ENCODE data around the gene TBX15.
"Not testable (repeated sequence)": the region's sequence is repeated elsewhere in the genome, so short reads cannot be mapped to it uniquely, and the experiment has no call there.

Gene TBX15

GRCh38 chr1:118960026-118960561 lies 28.0 kb downstream of the TBX15 start:
- Histone ChIP-seq H3K36me3 (ENCODE audit: control insufficient read depth, insufficient read depth, low read length) (no peaks in the 10 kb centered on the region), H3K4me1 (ENCODE audit: control insufficient read depth, insufficient read depth, low read length) (peaks cover 24% of the 10 kb centered on the region), H3K9me3 (ENCODE audit: control insufficient read depth, low read length) (no peaks in the 10 kb centered on the region), H3K4me3 (ENCODE audit: low read length) (no peak overlapping the region), H3K9ac (ENCODE audit: low read length) (no peak overlapping the region), H3K27me3 (ENCODE audit: control insufficient read depth, insufficient read depth, low read length) (no peaks in the 10 kb centered on the region)

GRCh38 chr1:118958937-118959631 lies 29.1 kb downstream of the TBX15 start:
- Histone ChIP-seq H3K36me3 (ENCODE audit: control insufficient read depth, insufficient read depth, low read length) (no peaks in the 10 kb centered on the region), H3K27me3 (ENCODE audit: control insufficient read depth, insufficient read depth, low read length) (no peaks in the 10 kb centered on the region), H3K4me3 (ENCODE audit: low read length) (no peak overlapping the region), H3K4me1 (ENCODE audit: control insufficient read depth, insufficient read depth, low read length) (peaks cover 24% of the 10 kb centered on the region), H3K9me3 (ENCODE audit: control insufficient read depth, low read length) (no peaks in the 10 kb centered on the region), H3K9ac (ENCODE audit: low read length) (no peak overlapping the region)

- no peaks in the 10 kb centered on the region for H3K9me3 ChIP-seq (ENCODE audit: control insufficient read depth, low read length)
- no peaks in the 10 kb centered on the region for H3K36me3 ChIP-seq (ENCODE audit: control insufficient read depth, insufficient read depth, low read length)
- H3K27me3 ChIP-seq (ENCODE audit: control insufficient read depth, insufficient read depth, low read length): no peaks in the 10 kb centered on the region
- peaks cover 24% of the 10 kb centered on the region for H3K4me1 ChIP-seq (ENCODE audit: control insufficient read depth, insufficient read depth, low read length)
- H3K4me3 ChIP-seq (ENCODE audit: low read length): no peak overlapping the region
- no peak overlapping the region for H3K9ac ChIP-seq (ENCODE audit: low read length)
These were observed 30.0 kb downstream of the TBX15 start for GRCh38 chr1:118958140-118958539.

GRCh38 chr1:118957579-118957978 lies 30.6 kb downstream of the TBX15 start:
- H3K27me3 ChIP-seq (ENCODE audit: control insufficient read depth, insufficient read depth, low read length): not testable (repeated sequence)

GRCh38 chr1:118954301-118954905 lies 33.7 kb downstream of the TBX15 start:
- Histone ChIP-seq H3K9me3 (ENCODE audit: control insufficient read depth, low read length) (no peaks in the 10 kb centered on the region), H3K36me3 (ENCODE audit: control insufficient read depth, insufficient read depth, low read length) (no peaks in the 10 kb centered on the region), H3K4me1 (ENCODE audit: control insufficient read depth, insufficient read depth, low read length) (peaks cover 10% of the 10 kb centered on the region), H3K9ac (ENCODE audit: low read length) (no peak overlapping the region), H3K27me3 (ENCODE audit: control insufficient read depth, insufficient read depth, low read length) (no peaks in the 10 kb centered on the region), H3K4me3 (ENCODE audit: low read length) (no peak overlapping the region)

More at GRCh38 chr1:118957579-118957978, 30.6 kb downstream of the TBX15 start:
- peaks cover 24% of the 10 kb centered on the region for H3K4me1 ChIP-seq (ENCODE audit: control insufficient read depth, insufficient read depth, low read length)
- not testable (repeated sequence) for H3K9ac ChIP-seq (ENCODE audit: low read length); H3K9me3 ChIP-seq (ENCODE audit: control insufficient read depth, low read length); H3K36me3 ChIP-seq (ENCODE audit: control insufficient read depth, insufficient read depth, low read length); H3K4me3 ChIP-seq (ENCODE audit: low read length)

GRCh38 chr1:118951270-118951936 lies 36.7 kb downstream of the TBX15 start:
- Histone ChIP-seq H3K9ac (ENCODE audit: low read length) (no peak overlapping the region), H3K9me3 (ENCODE audit: control insufficient read depth, low read length) (no peaks in the 10 kb centered on the region), H3K4me1 (ENCODE audit: control insufficient read depth, insufficient read depth, low read length) (no peaks in the 10 kb centered on the region), H3K27me3 (ENCODE audit: control insufficient read depth, insufficient read depth, low read length) (no peaks in the 10 kb centered on the region), H3K36me3 (ENCODE audit: control insufficient read depth, insufficient read depth, low read length) (no peaks in the 10 kb centered on the region), H3K4me3 (ENCODE audit: low read length) (no peak overlapping the region)

- no peak overlapping the region for H3K4me3 ChIP-seq (ENCODE audit: low read length)
- H3K27me3 ChIP-seq (ENCODE audit: control insufficient read depth, insufficient read depth, low read length): no peaks in the 10 kb centered on the region
- no peaks in the 10 kb centered on the region for H3K4me1 ChIP-seq (ENCODE audit: control insufficient read depth, insufficient read depth, low read length)
- H3K36me3 ChIP-seq (ENCODE audit: control insufficient read depth, insufficient read depth, low read length): no peaks in the 10 kb centered on the region
- H3K9me3 ChIP-seq (ENCODE audit: control insufficient read depth, low read length): no peaks in the 10 kb centered on the region
- no peak overlapping the region for H3K9ac ChIP-seq (ENCODE audit: low read length)
These were observed 38.8 kb downstream of the TBX15 start for GRCh38 chr1:118949315-118949714.

GRCh38 chr1:118948846-118949245 lies 39.3 kb downstream of the TBX15 start:
- Histone ChIP-seq H3K4me3 (ENCODE audit: low read length) (no peak overlapping the region), H3K27me3 (ENCODE audit: control insufficient read depth, insufficient read depth, low read length) (no peaks in the 10 kb centered on the region), H3K4me1 (ENCODE audit: control insufficient read depth, insufficient read depth, low read length) (no peaks in the 10 kb centered on the region), H3K9me3 (ENCODE audit: control insufficient read depth, low read length) (no peaks in the 10 kb centered on the region), H3K9ac (ENCODE audit: low read length) (no peak overlapping the region), H3K36me3 (ENCODE audit: control insufficient read depth, insufficient read depth, low read length) (no peaks in the 10 kb centered on the region)

GRCh38 chr1:118948351-118948750 lies 39.8 kb downstream of the TBX15 start:
- no peak overlapping the region for H3K4me3 ChIP-seq (ENCODE audit: low read length)
- H3K9me3 ChIP-seq (ENCODE audit: control insufficient read depth, low read length): no peaks in the 10 kb centered on the region
- no peaks in the 10 kb centered on the region for H3K4me1 ChIP-seq (ENCODE audit: control insufficient read depth, insufficient read depth, low read length)
- H3K9ac ChIP-seq (ENCODE audit: low read length): no peak overlapping the region
- no peaks in the 10 kb centered on the region for H3K27me3 ChIP-seq (ENCODE audit: control insufficient read depth, insufficient read depth, low read length)
- H3K36me3 ChIP-seq (ENCODE audit: control insufficient read depth, insufficient read depth, low read length): no peaks in the 10 kb centered on the region

DNA sequence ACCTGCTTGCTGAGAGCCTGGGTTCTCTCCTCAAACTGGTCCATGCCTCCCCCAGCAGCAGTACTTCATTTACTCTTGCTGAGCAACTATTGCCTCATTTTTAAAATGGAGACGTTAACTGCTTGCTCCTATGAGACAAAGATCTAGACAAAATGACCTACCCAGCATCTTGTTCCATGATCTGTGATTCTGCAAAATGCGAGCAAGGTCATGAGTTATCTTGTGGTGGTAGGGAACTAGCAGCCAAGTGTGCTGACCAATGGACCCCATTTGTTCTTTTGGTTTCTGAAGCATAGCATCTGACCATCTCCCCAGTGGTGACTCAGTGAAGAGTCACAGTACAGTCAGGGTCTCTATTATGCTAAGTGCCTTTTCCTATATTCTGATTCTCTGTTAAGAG lies 40.4 kb downstream of the TBX15 start:
- H3K4me1 ChIP-seq (ENCODE audit: control insufficient read depth, insufficient read depth, low read length): no peaks in the 10 kb centered on the region
- no peaks in the 10 kb centered on the region for H3K36me3 ChIP-seq (ENCODE audit: control insufficient read depth, insufficient read depth, low read length)
- no peaks in the 10 kb centered on the region for H3K9me3 ChIP-seq (ENCODE audit: control insufficient read depth, low read length)
- no peak overlapping the region for H3K9ac ChIP-seq (ENCODE audit: low read length)
- H3K27me3 ChIP-seq (ENCODE audit: control insufficient read depth, insufficient read depth, low read length): no peaks in the 10 kb centered on the region
- no peak overlapping the region for H3K4me3 ChIP-seq (ENCODE audit: low read length)

- no peaks in the 10 kb centered on the region for H3K36me3 ChIP-seq (ENCODE audit: control insufficient read depth, insufficient read depth, low read length)
- no peak overlapping the region for H3K4me3 ChIP-seq (ENCODE audit: low read length)
- no peak overlapping the region for H3K9ac ChIP-seq (ENCODE audit: low read length)
- H3K4me1 ChIP-seq (ENCODE audit: control insufficient read depth, insufficient read depth, low read length): no peaks in the 10 kb centered on the region
- H3K27me3 ChIP-seq (ENCODE audit: control insufficient read depth, insufficient read depth, low read length): no peaks in the 10 kb centered on the region
- H3K9me3 ChIP-seq (ENCODE audit: control insufficient read depth, low read length): no peaks in the 10 kb centered on the region
These were observed 41.0 kb downstream of the TBX15 start for GRCh38 chr1:118947003-118947765.

DNA sequence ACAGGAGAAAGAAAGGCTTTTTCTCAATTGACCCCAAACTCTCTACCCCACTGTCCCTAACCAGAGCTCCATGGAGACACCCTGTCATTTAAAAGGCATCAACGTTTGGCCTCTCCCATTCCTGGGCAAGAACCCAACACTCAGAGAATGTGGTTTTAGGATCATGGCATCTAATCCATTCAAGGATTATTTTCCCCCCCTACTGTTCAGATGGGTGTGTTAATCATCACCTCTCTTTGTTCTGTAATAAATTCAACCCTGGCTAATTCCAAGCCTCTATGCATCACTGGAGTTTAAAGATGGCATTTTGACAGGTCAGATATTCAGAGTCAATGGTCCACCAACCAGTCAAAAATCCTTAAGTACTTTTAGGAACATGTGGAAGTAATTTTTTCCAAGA lies 42.7 kb downstream of the TBX15 start:
- Histone ChIP-seq H3K4me1 (ENCODE audit: control insufficient read depth, insufficient read depth, low read length) (no peaks in the 10 kb centered on the region), H3K4me3 (ENCODE audit: low read length) (no peak overlapping the region), H3K27me3 (ENCODE audit: control insufficient read depth, insufficient read depth, low read length) (no peaks in the 10 kb centered on the region), H3K36me3 (ENCODE audit: control insufficient read depth, insufficient read depth, low read length) (no peaks in the 10 kb centered on the region), H3K9me3 (ENCODE audit: control insufficient read depth, low read length) (no peaks in the 10 kb centered on the region), H3K9ac (ENCODE audit: low read length) (no peak overlapping the region)
